ENCODE results near the gene LAMP1. TPM values are rescaled to one million over a fixed set of nuclear protein-coding genes. Genes with fewer than 3 reads are reported as not detected.
"Not testable (repeated sequence)": the region's sequence is repeated elsewhere in the genome, so short reads cannot be mapped to it uniquely, and the experiment has no call there.

Gene LAMP1
- total and polyA plus RNA-seq, 7 donors = 35.7 to 71.5 (median 65.3) TPM

DNA sequence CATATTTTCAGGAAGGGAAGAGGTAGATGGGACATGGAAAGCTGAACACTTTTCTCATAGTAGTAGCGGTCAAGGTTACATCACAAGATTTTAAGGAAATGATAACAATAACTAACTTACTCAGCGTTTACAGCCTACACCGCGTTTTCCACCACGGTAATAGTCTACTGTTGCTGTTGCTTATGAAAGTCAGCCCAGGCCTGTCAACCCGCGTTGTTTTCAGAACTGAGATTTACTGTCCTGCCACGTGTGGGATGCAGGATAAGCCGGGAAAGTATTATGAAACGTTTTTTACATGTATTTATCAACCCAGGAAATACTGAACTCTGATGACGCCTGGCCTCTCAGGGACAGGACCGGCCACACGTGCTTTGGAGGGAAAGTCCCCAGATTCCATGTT is 36.0 kb upstream of the LAMP1 start:
- WGBS, 3 donors = 87 to 89% (median 89%) methylated on average over 13 of the region's 13 CpGs
- ATAC-seq = no peak

DNA sequence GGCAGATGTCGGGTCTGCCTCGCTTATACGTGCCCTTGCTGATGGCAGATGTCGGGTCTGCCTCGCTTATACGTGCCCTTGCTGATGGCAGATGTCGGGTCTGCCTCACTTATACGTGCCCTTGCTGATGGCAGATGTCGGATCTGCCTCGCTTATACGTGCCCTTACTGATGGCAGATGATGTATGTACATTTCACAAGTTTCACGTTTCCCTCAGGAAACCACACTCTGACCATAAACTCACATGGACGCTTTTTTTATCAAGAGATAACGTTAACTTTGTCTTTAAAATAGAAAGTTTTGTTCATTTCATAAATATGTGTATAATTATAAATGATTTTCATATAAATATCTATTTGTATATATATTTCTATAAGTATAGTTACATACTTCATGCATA is 34.0 kb upstream of the LAMP1 start:
- DNase-seq; H3K27ac ChIP-seq; H3K4me1 ChIP-seq; ATAC-seq; H3K9me3 ChIP-seq; intact Hi-C loops (cut with DNase I); H3K27me3 ChIP-seq (ENCODE audit: insufficient read depth in 3 of 3, low read length in 2 of 3); H3K4me3 ChIP-seq: not testable (repeated sequence)
- WGBS, 3 donors = 86 to 90% (median 88%) methylated on average over 14 of the region's 14 CpGs
- H3K36me3 ChIP-seq (ENCODE audit: insufficient read depth in 1 of 2, low read depth in 1 of 2) = peaks cover 5 to 81% of the 10 kb centered on the region in 2 donors

More for the DNA sequence above, 36.0 kb upstream of the LAMP1 start:
- DNase-seq = no peak
- Histone ChIP-seq H3K27me3 (ENCODE audit: insufficient read depth in 3 of 3, low read length in 2 of 3) (no peaks in the 10 kb centered on the region), H3K4me1 (no peaks in the 10 kb centered on the region), H3K36me3 (ENCODE audit: insufficient read depth in 1 of 2, low read depth in 1 of 2) (peaks cover 12 to 95% of the 10 kb centered on the region in 2 donors), H3K4me3 (no peak overlapping the region), H3K9me3 (no peaks in the 10 kb centered on the region), H3K27ac (no peak overlapping the region)
- TF ChIP-seq, protein P1, sequence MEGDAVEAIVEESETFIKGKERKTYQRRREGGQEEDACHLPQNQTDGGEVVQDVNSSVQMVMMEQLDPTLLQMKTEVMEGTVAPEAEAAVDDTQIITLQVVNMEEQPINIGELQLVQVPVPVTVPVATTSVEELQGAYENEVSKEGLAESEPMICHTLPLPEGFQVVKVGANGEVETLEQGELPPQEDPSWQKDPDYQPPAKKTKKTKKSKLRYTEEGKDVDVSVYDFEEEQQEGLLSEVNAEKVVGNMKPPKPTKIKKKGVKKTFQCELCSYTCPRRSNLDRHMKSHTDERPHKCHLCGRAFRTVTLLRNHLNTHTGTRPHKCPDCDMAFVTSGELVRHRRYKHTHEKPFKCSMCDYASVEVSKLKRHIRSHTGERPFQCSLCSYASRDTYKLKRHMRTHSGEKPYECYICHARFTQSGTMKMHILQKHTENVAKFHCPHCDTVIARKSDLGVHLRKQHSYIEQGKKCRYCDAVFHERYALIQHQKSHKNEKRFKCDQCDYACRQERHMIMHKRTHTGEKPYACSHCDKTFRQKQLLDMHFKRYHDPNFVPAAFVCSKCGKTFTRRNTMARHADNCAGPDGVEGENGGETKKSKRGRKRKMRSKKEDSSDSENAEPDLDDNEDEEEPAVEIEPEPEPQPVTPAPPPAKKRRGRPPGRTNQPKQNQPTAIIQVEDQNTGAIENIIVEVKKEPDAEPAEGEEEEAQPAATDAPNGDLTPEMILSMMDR (IDR thresholded peaks at IDR 0.05) = no peak
- intact Hi-C loops (cut with DNase I) = no loop called here

DNA sequence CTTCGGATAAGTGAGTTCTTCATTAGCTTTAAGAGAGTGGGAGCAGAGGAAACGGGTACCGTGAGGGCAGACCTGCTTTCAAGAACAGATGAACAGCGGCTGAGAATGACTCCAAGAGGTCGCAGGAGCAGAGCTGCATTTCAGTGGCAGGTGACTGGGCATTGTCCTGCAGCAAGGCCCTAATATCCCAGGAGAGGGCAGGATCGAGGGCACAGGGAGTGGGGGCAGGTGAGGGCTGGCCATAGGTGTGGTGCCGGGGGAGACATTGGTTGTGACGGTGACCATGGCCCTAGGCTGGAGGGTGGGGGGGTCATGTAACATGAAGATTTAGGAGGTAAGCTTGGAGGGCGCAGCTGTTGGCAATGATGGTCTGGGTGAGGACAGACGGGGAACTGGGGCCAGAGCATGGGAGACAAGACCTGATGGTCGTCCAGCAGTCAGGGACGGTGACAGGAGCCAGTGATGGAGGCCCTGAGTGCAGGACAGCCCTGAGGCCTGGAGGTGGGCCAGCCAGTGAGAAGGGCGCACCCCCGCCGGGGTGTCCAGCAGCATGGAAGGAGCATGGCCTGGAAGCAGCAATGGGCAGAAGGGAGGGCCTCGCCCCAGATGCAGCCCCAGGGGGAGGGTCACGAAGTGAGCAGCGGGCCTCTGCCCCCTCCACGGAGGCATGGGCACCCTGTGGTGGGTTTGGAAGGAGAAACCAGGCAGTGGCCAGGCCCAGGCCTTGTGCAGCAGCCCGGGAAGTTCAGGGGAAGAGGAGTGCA is 29.2 kb upstream of the LAMP1 start:
- Histone ChIP-seq H3K4me3 (no peak overlapping the region), H3K27me3 (ENCODE audit: insufficient read depth in 3 of 3, low read length in 2 of 3) (no peaks in the 10 kb centered on the region), H3K9me3 (no peaks in the 10 kb centered on the region), H3K36me3 (ENCODE audit: insufficient read depth in 1 of 2, low read depth in 1 of 2) (peaks cover 2 to 56% of the 10 kb centered on the region in 2 donors), H3K4me1 (no peaks in the 10 kb centered on the region), H3K27ac (no peak overlapping the region)
- intact Hi-C loops (cut with DNase I) = no loop called here
- no peak for DNase-seq
- ATAC-seq = peak in 3 of 4 donors; percentile 35 to 49 (median 41)
- TF ChIP-seq, protein P1 (IDR thresholded peaks at IDR 0.05) = no peak
- WGBS, 3 donors = 84 to 92% (median 85%) methylated on average over 20 of the region's 20 CpGs

DNA sequence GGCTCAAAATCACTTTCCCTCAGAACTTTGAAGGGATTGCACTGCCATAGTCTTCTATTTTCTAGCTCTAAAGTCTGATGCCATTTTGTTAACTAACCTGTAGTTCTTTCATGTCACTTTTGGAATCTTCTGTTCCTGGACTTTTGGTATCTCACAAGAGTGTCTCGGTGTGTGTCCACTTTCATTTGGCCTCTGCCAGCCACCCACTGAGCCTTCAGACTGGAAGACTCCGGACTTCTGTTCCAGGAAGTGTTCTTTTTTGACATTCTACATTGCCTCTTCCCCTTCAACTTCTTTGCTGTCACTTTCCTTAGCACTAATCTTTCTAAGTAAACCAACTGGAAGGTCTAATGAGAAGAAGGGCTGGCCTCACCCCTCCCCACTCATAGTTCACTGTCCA is 25.0 kb upstream of the LAMP1 start:
- TF ChIP-seq, protein P1 (IDR thresholded peaks at IDR 0.05) = no peak
- no peaks in the 10 kb centered on the region for H3K27me3 ChIP-seq (ENCODE audit: insufficient read depth in 3 of 3, low read length in 2 of 3)
- no peaks in the 10 kb centered on the region for H3K9me3 ChIP-seq
- H3K4me3 ChIP-seq = no peak overlapping the region
- intact Hi-C loops (cut with DNase I) = loop anchor here in 1 of 2 donors (10.0 kb wide), 1 partner anchor 183 kb away; the partner anchor contains the start of gene ADPRHL1
- H3K4me1 ChIP-seq = no peaks in the 10 kb centered on the region
- H3K27ac ChIP-seq = no peak overlapping the region
- no peak for DNase-seq
- ATAC-seq = no peak
- 90 to 100% (median 96%) methylated on average over 2 of the region's 2 CpGs for WGBS, 3 donors
- peaks cover 0 to 29% of the 10 kb centered on the region in 2 donors for H3K36me3 ChIP-seq (ENCODE audit: insufficient read depth in 1 of 2, low read depth in 1 of 2)

DNA sequence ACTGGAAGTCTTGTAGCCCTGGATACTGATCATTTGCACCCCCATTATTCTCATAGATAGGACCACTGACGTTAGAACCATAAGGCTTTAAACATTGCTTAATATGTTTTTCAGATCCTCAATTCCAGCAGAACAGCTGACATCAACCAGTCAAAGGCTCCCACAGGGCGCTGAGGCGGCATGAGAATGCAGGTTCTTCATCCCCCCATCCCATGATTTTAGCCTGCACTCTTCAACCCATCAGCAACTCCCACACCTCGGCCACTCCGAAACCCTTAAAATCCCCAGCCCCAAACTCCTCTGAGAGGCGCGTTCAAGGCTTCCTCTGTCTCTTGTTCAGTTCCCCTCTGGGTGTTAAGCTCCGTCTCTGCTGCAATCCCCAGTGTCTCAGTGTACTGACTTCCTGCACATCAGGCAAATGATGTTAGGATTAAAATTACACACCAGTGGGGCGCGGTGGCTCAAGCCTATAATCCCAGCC is 24.3 kb upstream of the LAMP1 start:
- Histone ChIP-seq H3K4me1 (no peaks in the 10 kb centered on the region), H3K27ac (no peak overlapping the region), H3K27me3 (ENCODE audit: insufficient read depth in 3 of 3, low read length in 2 of 3) (no peaks in the 10 kb centered on the region), H3K36me3 (ENCODE audit: insufficient read depth in 1 of 2, low read depth in 1 of 2) (peaks cover 0 to 29% of the 10 kb centered on the region in 2 donors), H3K9me3 (no peaks in the 10 kb centered on the region), H3K4me3 (no peak overlapping the region)
- DNase-seq (no peak), ATAC-seq (no peak)
- TF ChIP-seq, protein P1 (IDR thresholded peaks at IDR 0.05) = no peak
- WGBS, 3 donors = 86 to 90% (median 89%) methylated on average over 10 of the region's 10 CpGs
- intact Hi-C loops (cut with DNase I) = loop anchor here in 1 of 2 donors (10.0 kb wide), 1 partner anchor 182 kb away; the partner anchor contains the start of gene ADPRHL1
